HL-60 (cell line): ENCODE results near the gene DNAH5.

Experiments used
- DNase-seq, 2 experiments: peaks; one replicate each; pipeline ENCODE4 v3.0.0-alpha.2; 2010 to 2020; ENCODE audit warnings: low read depth in 1 of 2, low spot score in 1 of 2
- H3K27ac ChIP-seq: fragments of 250-450 bp; sonication (Bioruptor Pico); replicated peaks from 2 replicates; pipeline ENCODE4 v1.5.1; 2020; ENCODE audit warnings: mild to moderate bottlenecking, moderate library complexity
- H3K27me3 ChIP-seq: fragments of 250-450 bp; sonication (Bioruptor Pico); 2 replicates; pipeline ENCODE4 v1.5.1; 2021; ENCODE audit warnings: mild to moderate bottlenecking, moderate library complexity; ENCODE audit not compliant: insufficient read depth, poor library complexity, severe bottlenecking
- H3K4me3 ChIP-seq: replicated peaks from 2 replicates; pipeline ENCODE4 v1.5.1; 2011; ENCODE audit warnings: mild to moderate bottlenecking, control low read depth, low read length; ENCODE audit not compliant: insufficient read depth
- GABPA ChIP-seq: IDR thresholded peaks from 2 replicates; pipeline ENCODE4 v1.6.1; 2012; ENCODE audit warnings: low read depth
- POLR2AphosphoS5 ChIP-seq: IDR thresholded peaks from 2 replicates; pipeline ENCODE4 v1.6.1; 2012; ENCODE audit warnings: low read depth
- SPI1 ChIP-seq: IDR thresholded peaks from 2 replicates; pipeline ENCODE4 v1.6.1; 2012; ENCODE audit warnings: low read depth, mild to moderate bottlenecking, borderline replicate concordance
- TF ChIP-seq, protein P1 (sequence below): IDR thresholded peaks from 2 replicates; pipeline ENCODE4 v1.6.1; 2012; ENCODE audit warnings: low read depth; ENCODE audit not compliant: insufficient replicate concordance
- TF ChIP-seq, protein P2 (sequence below): IDR thresholded peaks from one replicate; pipeline ENCODE4 v1.5.1; 2011; ENCODE audit warnings: low read length, control low read depth, inconsistent platforms; ENCODE audit not compliant: insufficient read depth

Gene DNAH5

DNA sequence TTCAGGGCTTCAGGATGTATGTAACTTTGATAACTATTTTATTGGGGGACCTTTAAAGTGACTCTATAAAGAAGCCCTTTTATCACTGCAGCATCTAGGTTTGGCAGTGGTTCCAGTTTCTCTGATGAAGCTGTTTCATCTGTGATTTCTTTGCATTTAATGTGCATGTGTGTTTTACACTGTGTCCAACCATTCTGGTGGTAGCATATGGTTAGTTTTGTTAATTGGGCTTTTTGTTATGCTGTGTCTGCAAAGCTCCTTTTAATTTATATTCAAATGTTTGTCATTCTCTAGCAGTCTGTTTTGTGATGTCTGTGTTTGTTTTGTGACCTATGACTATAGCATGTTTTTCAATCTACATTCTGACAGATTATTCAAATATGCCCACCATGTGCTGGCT is 294.8 kb downstream of the DNAH5 start:
- TF ChIP-seq, protein P1, sequence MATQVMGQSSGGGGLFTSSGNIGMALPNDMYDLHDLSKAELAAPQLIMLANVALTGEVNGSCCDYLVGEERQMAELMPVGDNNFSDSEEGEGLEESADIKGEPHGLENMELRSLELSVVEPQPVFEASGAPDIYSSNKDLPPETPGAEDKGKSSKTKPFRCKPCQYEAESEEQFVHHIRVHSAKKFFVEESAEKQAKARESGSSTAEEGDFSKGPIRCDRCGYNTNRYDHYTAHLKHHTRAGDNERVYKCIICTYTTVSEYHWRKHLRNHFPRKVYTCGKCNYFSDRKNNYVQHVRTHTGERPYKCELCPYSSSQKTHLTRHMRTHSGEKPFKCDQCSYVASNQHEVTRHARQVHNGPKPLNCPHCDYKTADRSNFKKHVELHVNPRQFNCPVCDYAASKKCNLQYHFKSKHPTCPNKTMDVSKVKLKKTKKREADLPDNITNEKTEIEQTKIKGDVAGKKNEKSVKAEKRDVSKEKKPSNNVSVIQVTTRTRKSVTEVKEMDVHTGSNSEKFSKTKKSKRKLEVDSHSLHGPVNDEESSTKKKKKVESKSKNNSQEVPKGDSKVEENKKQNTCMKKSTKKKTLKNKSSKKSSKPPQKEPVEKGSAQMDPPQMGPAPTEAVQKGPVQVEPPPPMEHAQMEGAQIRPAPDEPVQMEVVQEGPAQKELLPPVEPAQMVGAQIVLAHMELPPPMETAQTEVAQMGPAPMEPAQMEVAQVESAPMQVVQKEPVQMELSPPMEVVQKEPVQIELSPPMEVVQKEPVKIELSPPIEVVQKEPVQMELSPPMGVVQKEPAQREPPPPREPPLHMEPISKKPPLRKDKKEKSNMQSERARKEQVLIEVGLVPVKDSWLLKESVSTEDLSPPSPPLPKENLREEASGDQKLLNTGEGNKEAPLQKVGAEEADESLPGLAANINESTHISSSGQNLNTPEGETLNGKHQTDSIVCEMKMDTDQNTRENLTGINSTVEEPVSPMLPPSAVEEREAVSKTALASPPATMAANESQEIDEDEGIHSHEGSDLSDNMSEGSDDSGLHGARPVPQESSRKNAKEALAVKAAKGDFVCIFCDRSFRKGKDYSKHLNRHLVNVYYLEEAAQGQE = no peak
- no peak for TF ChIP-seq POLR2AphosphoS5
- TF ChIP-seq GABPA = no peak
- TF ChIP-seq SPI1 = no peak
- TF ChIP-seq, protein P2, sequence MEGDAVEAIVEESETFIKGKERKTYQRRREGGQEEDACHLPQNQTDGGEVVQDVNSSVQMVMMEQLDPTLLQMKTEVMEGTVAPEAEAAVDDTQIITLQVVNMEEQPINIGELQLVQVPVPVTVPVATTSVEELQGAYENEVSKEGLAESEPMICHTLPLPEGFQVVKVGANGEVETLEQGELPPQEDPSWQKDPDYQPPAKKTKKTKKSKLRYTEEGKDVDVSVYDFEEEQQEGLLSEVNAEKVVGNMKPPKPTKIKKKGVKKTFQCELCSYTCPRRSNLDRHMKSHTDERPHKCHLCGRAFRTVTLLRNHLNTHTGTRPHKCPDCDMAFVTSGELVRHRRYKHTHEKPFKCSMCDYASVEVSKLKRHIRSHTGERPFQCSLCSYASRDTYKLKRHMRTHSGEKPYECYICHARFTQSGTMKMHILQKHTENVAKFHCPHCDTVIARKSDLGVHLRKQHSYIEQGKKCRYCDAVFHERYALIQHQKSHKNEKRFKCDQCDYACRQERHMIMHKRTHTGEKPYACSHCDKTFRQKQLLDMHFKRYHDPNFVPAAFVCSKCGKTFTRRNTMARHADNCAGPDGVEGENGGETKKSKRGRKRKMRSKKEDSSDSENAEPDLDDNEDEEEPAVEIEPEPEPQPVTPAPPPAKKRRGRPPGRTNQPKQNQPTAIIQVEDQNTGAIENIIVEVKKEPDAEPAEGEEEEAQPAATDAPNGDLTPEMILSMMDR = no peak
- H3K27ac ChIP-seq = no peak overlapping the region
- no peak overlapping the region for H3K4me3 ChIP-seq
- no peaks in the 10 kb centered on the region for H3K27me3 ChIP-seq
- DNase-seq = no peak

DNA sequence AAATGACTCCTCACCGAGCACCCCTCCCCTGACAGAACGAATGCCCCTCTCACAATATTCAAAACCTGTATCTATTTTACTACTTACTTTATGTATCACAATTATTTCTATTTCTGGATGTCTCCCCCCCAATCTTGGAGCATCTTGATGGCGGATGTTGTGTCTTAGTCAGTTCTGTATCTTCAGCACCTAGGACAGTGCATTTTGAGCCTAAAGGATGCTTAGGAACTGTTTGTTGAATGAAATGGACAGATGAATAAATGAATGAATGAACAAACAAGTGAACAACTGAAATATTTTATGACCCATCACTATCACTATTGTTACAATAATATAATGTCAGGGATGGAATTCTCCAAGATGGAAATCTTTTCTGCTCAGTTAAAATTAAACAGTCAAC is 295.7 kb downstream of the DNAH5 start:
- TF ChIP-seq, protein P1 = peak; percentile 91
- no peak for TF ChIP-seq SPI1
- Histone ChIP-seq H3K27ac (no peak overlapping the region), H3K4me3 (no peak overlapping the region), H3K27me3 (no peaks in the 10 kb centered on the region)
- DNase-seq = no peak

DNA sequence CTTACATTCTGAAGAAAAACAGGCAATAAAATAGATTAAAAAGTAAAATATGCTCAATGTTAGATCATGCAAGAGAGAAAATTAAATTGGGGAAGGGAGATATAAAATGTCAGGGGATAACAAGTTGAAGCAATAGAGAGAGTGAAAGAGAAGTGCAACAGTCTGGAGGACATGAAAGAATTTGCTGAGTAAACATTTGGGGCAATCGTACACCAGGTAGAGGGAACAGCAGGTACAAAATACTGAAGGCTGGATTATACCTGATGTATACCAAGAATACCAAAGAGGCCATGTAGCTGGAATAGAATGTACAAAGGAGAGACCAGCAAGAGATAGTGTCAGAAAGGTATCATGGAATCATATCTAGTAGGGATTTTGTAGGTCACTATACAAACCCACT is 300.8 kb downstream of the DNAH5 start:
- no peak overlapping the region for H3K4me3 ChIP-seq
- TF ChIP-seq, protein P1 = no peak
- no peak for TF ChIP-seq SPI1
- TF ChIP-seq POLR2AphosphoS5 = no peak
- no peak for TF ChIP-seq GABPA
- TF ChIP-seq, protein P2 = no peak

DNA sequence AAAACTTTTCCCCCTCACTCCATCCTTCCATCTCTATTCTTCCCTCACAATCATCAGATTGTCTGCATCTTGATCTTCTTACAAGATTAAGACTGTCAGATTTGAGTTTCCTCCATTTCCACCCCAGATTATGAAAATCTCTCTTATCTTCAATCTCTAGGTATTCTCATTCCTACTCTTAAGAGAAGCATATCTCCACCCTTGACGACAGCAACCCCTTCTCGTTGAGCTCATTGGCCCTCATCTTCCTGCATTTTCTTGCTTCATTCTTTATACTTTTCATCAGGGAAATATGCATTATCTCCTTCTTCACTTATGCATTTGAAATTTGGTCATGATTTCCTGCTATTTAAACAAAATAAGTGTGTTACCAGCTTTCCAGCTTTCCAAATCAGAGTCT is 301.3 kb downstream of the DNAH5 start:
- no peak for TF ChIP-seq SPI1
- no peaks in the 10 kb centered on the region for H3K27me3 ChIP-seq
- no peak overlapping the region for H3K4me3 ChIP-seq
- no peak for DNase-seq
- H3K27ac ChIP-seq = no peak overlapping the region

More for the DNA sequence above, 300.8 kb downstream of the DNAH5 start:
- DNase-seq = no peak
- Histone ChIP-seq H3K27me3 (no peaks in the 10 kb centered on the region), H3K27ac (no peak overlapping the region)
